GM23338 (cell line): ENCODE results near the gene CYP4F8. TPM values are rescaled to one million over a fixed set of nuclear protein-coding genes. Genes with fewer than 3 reads are reported as not detected.

ENCODE experiments used
- ATAC-seq: fragments of 200-7000 bp; cut with Tn5 transposase; 3 replicates; pipeline ENCODE4 v1.9.1; 2020
- DNase-seq: peaks from one replicate; pipeline ENCODE4 v3.0.0-alpha.2; 2015; ENCODE audit warnings: low spot score
- H2AFZ ChIP-seq: fragments of 200-600 bp; sonication (generic); 2 replicates; pipeline ENCODE4 v1.8.0; 2016; ENCODE audit warnings: antibody characterized with exemption, mild to moderate bottlenecking, moderate library complexity
- H3F3A ChIP-seq: fragments of 200-600 bp; sonication (generic); replicated peaks from 2 replicates; pipeline ENCODE4 v1.8.0; 2017; ENCODE audit warnings: antibody characterized with exemption, mixed run types, low read depth
- H3K27ac ChIP-seq: fragments of 200-600 bp; sonication (generic); 2 replicates; pipeline ENCODE4 v1.6.1; 2016; ENCODE audit warnings: low read depth
- H3K27me3 ChIP-seq: fragments of 200-600 bp; sonication (generic); 2 replicates; pipeline ENCODE4 v1.8.0; 2016; ENCODE audit warnings: mild to moderate bottlenecking, mixed run types, moderate library complexity; ENCODE audit not compliant: insufficient read depth
- H3K36me3 ChIP-seq: fragments of 200-600 bp; sonication (generic); 2 replicates; pipeline ENCODE4 v1.8.0; 2016; ENCODE audit warnings: mild to moderate bottlenecking; ENCODE audit not compliant: insufficient read depth
- H3K4me1 ChIP-seq: fragments of 200-600 bp; sonication (generic); 2 replicates; pipeline ENCODE4 v1.8.0; 2016; ENCODE audit warnings: mild to moderate bottlenecking, moderate library complexity; ENCODE audit not compliant: insufficient read depth
- H3K4me2 ChIP-seq: fragments of 200-600 bp; sonication (generic); 2 replicates; pipeline ENCODE4 v1.7.1; 2017; ENCODE audit warnings: mixed run types
- H3K4me3 ChIP-seq: fragments of 200-600 bp; sonication (generic); 2 replicates; pipeline ENCODE4 v1.6.1; 2016; ENCODE audit warnings: mixed run types
- H3K79me2 ChIP-seq: fragments of 200-600 bp; sonication (generic); replicated peaks from 2 replicates; pipeline ENCODE4 v1.8.0; 2017; ENCODE audit warnings: mild to moderate bottlenecking; ENCODE audit not compliant: insufficient read depth
- H3K9me2 ChIP-seq: fragments of 200-600 bp; sonication (generic); 2 replicates; pipeline ENCODE4 v1.8.0; 2017; ENCODE audit not compliant: insufficient read depth
- H4K20me1 ChIP-seq: fragments of 200-600 bp; sonication (generic); replicated peaks from 2 replicates; pipeline ENCODE4 v1.8.0; 2017; ENCODE audit warnings: mild to moderate bottlenecking; ENCODE audit not compliant: insufficient read depth
- H3K27ac Mint-ChIP-seq: 2 replicates; pipeline ENCODE4 v1.8.0; 2020; ENCODE audit warnings: inconsistent platforms, mild to moderate bottlenecking, moderate library complexity, mixed read lengths
- H3K27me3 Mint-ChIP-seq: 3 replicates; pipeline ENCODE4 v1.8.0; 2022; ENCODE audit warnings: low read depth, mild to moderate bottlenecking, moderate library complexity, mixed read lengths, inconsistent platforms; ENCODE audit not compliant: insufficient read depth, poor library complexity
- H3K36me3 Mint-ChIP-seq: 3 replicates; pipeline ENCODE4 v1.8.0; 2021; ENCODE audit warnings: low read depth, mild to moderate bottlenecking, inconsistent platforms, moderate library complexity, mixed read lengths
- H3K4me1 Mint-ChIP-seq: 3 replicates; pipeline ENCODE4 v1.8.0; 2020; ENCODE audit warnings: mild to moderate bottlenecking, inconsistent platforms, mixed read lengths
- H3K4me3 Mint-ChIP-seq: 3 replicates; pipeline ENCODE4 v1.8.0; 2021; ENCODE audit warnings: moderate library complexity, mild to moderate bottlenecking, inconsistent platforms, mixed read lengths
- H3K9me3 Mint-ChIP-seq: 3 replicates; pipeline ENCODE4 v1.8.0; 2020; ENCODE audit warnings: moderate library complexity, mild to moderate bottlenecking, inconsistent platforms, mixed read lengths
- CREB1 ChIP-seq: fragments of 250-450 bp; sonication (Bioruptor Pico); IDR thresholded peaks from 2 replicates; pipeline ENCODE4 v1.5.0; 2020; ENCODE audit warnings: low read depth, mild to moderate bottlenecking, moderate library complexity
- ETS1 ChIP-seq: IDR thresholded peaks from 2 replicates; pipeline ENCODE4 v1.6.1; 2016; ENCODE audit warnings: antibody characterized with exemption
- EZH2 ChIP-seq: fragments of 200-600 bp; sonication (generic); IDR thresholded peaks from one replicate; pipeline ENCODE4 v1.8.0; 2017; ENCODE audit warnings: antibody characterized with exemption, mild to moderate bottlenecking, low read depth; ENCODE audit not compliant: unreplicated experiment
- EZH2phosphoT487 ChIP-seq: fragments of 200-600 bp; sonication (generic); IDR thresholded peaks from one replicate; pipeline ENCODE4 v1.8.1; 2018; ENCODE audit warnings: antibody characterized with exemption; ENCODE audit not compliant: unreplicated experiment
- JUNB ChIP-seq: IDR thresholded peaks from one replicate; pipeline ENCODE4 v1.6.1; 2016; ENCODE audit warnings: antibody characterized with exemption; ENCODE audit not compliant: unreplicated experiment
- NANOG ChIP-seq: IDR thresholded peaks from 2 replicates; pipeline ENCODE4 v1.6.1; 2016; ENCODE audit warnings: antibody characterized with exemption, borderline replicate concordance
- POLR2AphosphoS5 ChIP-seq: IDR thresholded peaks from 2 replicates; pipeline ENCODE4 v1.6.1; 2016; ENCODE audit warnings: antibody characterized with exemption, low read depth
- ZNF114 ChIP-seq: fragments of 250-450 bp; sonication (Bioruptor Pico); IDR thresholded peaks from 2 replicates; pipeline ENCODE4 v1.5.0; 2020; ENCODE audit warnings: mild to moderate bottlenecking, moderate library complexity
- ZNF331 ChIP-seq: fragments of 250-450 bp; sonication (Bioruptor Pico); IDR thresholded peaks from 2 replicates; pipeline ENCODE4 v1.5.0; 2020; ENCODE audit warnings: low read depth, mild to moderate bottlenecking, moderate library complexity
- polyA plus RNA-seq: library from polyadenylated mRNA; unstranded; fragments of >200 nt; fragmentation: Nextera tagmentation; extraction: Ambion mirVana; gene quantifications from 2 replicates; pipeline ENCODE4 v1.2.1, GENCODE V29; 2016
- total RNA-seq: library from RNA; depleted of rRNA; stranded (reverse); fragments of >200 nt; shearing (Covaris generic); gene quantifications from 2 replicates; pipeline ENCODE4 v1.2.3, GENCODE V29; 2014

Gene CYP4F8
- total and polyA plus RNA-seq, 2 experiments from 2014 or later = not detected

- Histone ChIP-seq H3K4me2 (no peak overlapping the region), H3K4me1 (no peaks in the 10 kb centered on the region), H3K79me2 (no peaks in the 10 kb centered on the region), H3K9me2 (no peaks in the 10 kb centered on the region), H3K27ac (no peak overlapping the region), H3F3A (no peaks in the 10 kb centered on the region), H3K36me3 (no peaks in the 10 kb centered on the region; the same call in 1 of the 2 replicates), H4K20me1 (no peaks in the 10 kb centered on the region), H3K27me3 (no peaks in the 10 kb centered on the region), H3K4me3 (no peak overlapping the region), H2AFZ (no peak overlapping the region)
- no peak overlapping the region for H3K27ac Mint-ChIP-seq
- peaks cover 92% of the 10 kb centered on the region for H3K9me3 Mint-ChIP-seq
- H3K27me3 Mint-ChIP-seq = peaks cover 5% of the 10 kb centered on the region
- no peaks in the 10 kb centered on the region for H3K4me1 Mint-ChIP-seq
- no peak for TF ChIP-seq ZNF331 (CRISPR knock-in tag)
- ATAC-seq = no peak
- peaks cover 24% of the 10 kb centered on the region for H3K36me3 Mint-ChIP-seq
- DNase-seq = no peak
- H3K4me3 Mint-ChIP-seq = no peak overlapping the region
Observed at GRCh38 chr19:15635016-15635805, 20.2 kb downstream of the CYP4F8 start.

- Mint-ChIP-seq H3K27ac (no peak overlapping the region), H3K4me3 (no peak overlapping the region), H3K9me3 (peaks cover 91% of the 10 kb centered on the region), H3K27me3 (peaks cover 5% of the 10 kb centered on the region), H3K4me1 (no peaks in the 10 kb centered on the region), H3K36me3 (peaks cover 25% of the 10 kb centered on the region)
- H3K36me3 ChIP-seq = no peaks in the 10 kb centered on the region; the same call in 1 of the 2 replicates
- ATAC-seq = no peak
- H4K20me1 ChIP-seq = no peaks in the 10 kb centered on the region
- H3K27ac ChIP-seq = no peak overlapping the region
- TF ChIP-seq ZNF114 (CRISPR knock-in tag) (no peak), POLR2AphosphoS5 (no peak), ZNF331 (CRISPR knock-in tag) (no peak), ETS1 (no peak), EZH2phosphoT487 (no peak), CREB1 (CRISPR knock-in tag) (no peak), NANOG (no peak), EZH2 (no peak), JUNB (no peak)
- no peak overlapping the region for H3K4me3 ChIP-seq
- no peak overlapping the region for H3K4me2 ChIP-seq
- H2AFZ ChIP-seq = no peak overlapping the region
- H3F3A ChIP-seq = no peaks in the 10 kb centered on the region
- H3K79me2 ChIP-seq = no peaks in the 10 kb centered on the region
- H3K9me2 ChIP-seq = no peaks in the 10 kb centered on the region
- no peak for DNase-seq
- no peaks in the 10 kb centered on the region for H3K4me1 ChIP-seq
- no peaks in the 10 kb centered on the region for H3K27me3 ChIP-seq
Observed at GRCh38 chr19:15636026-15636425, 21.0 kb downstream of the CYP4F8 start.

- DNase-seq (no peak), ATAC-seq (no peak)
- Histone ChIP-seq H3K27me3 (no peaks in the 10 kb centered on the region), H3K4me2 (no peak overlapping the region), H2AFZ (no peak overlapping the region), H4K20me1 (no peaks in the 10 kb centered on the region), H3K9me2 (no peaks in the 10 kb centered on the region), H3K4me3 (no peak overlapping the region), H3K27ac (no peak overlapping the region), H3K4me1 (no peaks in the 10 kb centered on the region), H3K79me2 (no peaks in the 10 kb centered on the region), H3K36me3 (no peaks in the 10 kb centered on the region), H3F3A (no peaks in the 10 kb centered on the region)
- H3K36me3 Mint-ChIP-seq = peaks cover 26% of the 10 kb centered on the region
- peaks cover 5% of the 10 kb centered on the region for H3K27me3 Mint-ChIP-seq
- peaks cover 95% of the 10 kb centered on the region for H3K9me3 Mint-ChIP-seq
- H3K4me1 Mint-ChIP-seq = no peaks in the 10 kb centered on the region
- H3K27ac Mint-ChIP-seq = no peak overlapping the region
- H3K4me3 Mint-ChIP-seq = no peak overlapping the region
- TF ChIP-seq ETS1 (no peak), JUNB (no peak), POLR2AphosphoS5 (no peak)
Observed at GRCh38 chr19:15639596-15639995, 24.6 kb downstream of the CYP4F8 start.
